ENCODE results near the gene SLC49A3.
A peak's percentile ranks its signal among the peaks of the same experiment; 100 is the strongest.
"Not testable (repeated sequence)": the region's sequence is repeated elsewhere in the genome, so short reads cannot be mapped to it uniquely, and the experiment has no call there.

SLC49A3 gene

DNA sequence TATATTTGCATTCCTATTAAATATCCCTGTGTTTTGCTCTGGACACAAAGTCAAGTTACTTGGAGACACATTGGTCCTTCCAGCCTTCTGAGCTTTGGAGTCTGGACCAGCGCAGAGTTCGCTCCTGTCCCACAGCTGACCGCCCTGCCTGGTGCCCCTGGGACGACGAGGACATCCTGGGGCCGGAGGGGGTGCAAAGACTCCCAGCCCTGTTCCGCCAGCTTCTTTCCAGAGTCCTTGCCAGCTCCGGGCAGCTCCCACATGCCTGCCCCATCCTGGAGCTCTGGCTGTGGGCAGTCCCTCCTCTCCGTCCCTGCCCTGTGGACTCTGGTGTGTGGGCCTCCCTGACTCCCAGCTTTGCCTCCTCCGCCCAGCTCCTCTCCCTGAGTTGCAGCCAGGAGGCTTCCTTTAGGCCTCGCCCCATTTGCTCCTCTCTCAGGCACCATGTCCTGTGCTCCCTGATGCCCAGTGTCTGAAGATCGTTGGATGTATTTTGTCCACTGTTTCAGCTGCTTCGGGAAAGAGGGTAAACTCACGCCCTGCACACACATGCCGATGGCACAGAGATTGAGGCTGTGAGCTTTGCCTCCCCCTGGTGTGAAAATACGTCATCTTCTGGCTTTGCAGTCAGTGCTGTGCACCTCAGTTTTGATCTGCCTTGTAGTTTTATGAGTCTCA is 11.8 kb upstream of the SLC49A3 start:
- no peak for DNase-seq

DNA sequence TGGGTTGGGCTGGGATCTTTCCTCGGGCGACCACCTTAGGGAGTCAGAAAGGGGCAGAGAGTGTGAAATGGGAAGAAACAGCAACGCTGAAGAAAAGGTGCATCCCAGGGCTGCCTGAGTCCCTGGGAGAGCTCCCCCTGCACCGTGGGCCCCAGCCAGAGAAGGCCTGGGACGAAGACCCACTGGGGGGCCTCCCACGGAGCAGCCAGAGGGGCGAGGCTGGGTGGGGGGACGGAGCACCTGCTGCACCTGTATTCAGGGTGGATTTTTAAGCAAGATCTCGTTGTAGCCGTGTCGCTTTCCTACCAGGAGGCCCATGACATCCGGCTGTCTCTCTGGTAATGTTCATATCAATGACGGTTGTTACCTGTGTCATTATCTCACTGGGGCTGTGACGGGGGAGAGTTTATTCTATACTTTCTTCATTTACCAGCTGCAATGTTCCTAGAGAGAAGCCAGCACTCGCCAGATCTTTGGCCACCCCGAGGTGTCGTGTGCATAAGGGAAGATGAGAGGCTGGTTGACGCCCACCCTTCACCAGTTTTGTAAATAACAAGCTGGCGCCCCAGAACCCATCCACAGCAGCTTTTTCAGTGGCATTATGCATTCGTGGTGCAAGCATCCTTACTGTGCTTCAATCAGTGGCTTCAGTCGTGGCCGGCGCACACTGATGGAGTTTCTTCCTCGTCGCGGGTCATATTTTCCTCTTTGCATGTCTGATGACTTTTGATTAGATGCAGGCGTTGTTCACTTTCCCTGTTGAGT is 11.0 kb upstream of the SLC49A3 start:
- DNase-seq, result no peak

GRCh38 chr4:694341-694940 is 5.5 kb upstream of the SLC49A3 start:
- not testable (repeated sequence) for DNase-seq

DNA sequence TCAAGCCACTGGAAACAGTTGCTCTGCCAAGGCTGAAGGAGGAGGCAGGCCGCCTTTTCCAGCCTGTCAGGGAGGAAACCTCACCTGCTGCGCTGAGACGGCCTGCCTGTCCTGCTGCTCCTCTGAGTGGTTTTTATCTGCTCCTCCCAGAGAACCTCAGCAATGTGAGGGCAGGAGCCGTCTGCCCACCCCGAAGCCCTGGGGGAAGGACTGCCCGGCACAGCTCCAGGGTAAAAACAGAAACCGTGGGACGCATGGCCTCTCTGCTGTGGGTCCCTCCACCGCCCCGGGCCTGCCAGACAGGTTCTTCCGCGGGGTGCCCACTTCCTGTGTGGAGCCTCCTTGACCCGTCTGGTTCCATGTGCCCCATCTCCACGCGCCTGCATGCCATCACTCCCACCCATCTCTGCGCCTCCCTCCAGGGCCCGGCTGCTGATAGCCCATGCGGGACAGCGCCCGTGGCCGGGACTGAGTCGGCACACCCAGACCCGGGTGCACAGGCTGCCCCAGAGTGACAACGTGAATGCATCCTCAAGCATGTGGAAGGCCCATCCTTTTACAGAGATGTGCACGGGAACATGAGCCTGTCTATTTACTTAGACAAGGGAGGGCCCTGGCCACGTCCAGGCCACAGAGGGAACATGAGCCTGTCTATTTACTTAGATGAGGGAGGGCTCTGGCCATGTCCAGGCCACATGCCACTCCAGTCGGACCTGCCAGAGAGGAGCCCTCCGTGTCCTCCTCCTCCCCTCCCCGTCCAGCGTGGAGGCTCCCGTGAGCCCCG is 4.0 kb upstream of the SLC49A3 start:
- DNase-seq, result no peak

DNA sequence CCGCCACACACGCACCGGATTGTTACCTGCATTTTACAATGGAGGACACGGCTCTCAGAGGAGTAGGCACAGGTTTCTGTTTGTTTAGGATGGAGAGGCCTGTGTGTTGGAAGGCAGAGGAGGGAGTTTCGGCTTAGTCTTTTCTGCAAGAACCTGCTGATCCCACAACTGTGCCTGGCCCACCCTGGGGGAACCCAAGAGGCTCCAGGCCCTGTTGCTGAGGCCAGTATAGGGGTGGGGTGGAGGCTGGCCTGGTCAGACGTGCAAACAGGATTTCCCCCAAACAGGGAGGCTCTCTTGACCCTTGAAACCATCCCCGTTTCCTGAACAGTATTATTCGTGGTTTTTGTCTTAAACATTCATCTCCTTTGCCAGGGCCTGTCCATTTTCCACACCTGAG is 772 bp upstream of the SLC49A3 start:
- DNase-seq, result no peak

GRCh38 chr4:687971-688853 is 739 bp downstream of the SLC49A3 start:
- DNase-seq, result no peak

DNA sequence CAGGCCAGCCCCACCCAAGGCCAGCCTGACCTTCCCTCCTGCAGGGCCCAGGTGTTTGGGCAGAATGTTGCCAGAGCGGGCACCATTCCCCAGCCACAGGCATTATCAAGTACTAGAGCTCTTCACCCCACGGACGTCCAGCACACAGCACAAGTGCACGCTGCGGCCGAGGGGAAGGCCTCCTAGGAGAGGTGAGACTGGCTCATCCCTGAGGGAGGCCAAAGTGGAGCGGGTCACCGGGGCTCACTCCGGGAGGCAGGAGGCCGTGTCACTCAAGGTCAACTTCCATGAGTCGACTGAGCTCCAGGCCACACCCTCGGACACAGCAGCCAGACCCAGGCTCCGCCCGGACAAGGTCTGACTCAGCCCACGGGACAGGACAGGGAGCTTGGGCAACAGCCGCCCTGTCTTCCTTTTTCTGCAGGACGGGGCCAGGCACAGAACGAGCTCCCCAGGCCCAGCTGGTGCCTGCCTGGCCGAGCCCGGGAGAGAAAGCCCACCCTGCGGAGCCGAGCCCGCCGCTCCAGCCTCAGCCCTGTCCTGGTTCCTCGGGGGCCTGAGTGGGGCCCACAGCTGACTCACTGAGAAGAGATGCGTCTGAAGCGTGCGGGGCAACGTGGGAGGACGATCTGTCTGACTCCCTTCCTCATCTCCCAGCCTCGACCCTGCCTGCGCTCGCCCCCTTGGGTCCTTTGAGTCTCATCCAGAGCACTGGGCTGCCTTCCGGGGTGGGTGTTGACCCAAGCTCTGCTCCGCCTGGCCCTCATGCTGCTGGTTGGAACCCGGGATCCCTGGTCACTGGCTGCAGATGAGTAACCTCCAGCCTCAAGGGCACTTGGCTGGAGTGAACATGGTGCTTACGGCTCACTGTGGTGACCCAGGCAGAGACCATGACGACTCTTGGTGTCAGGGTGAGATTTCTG is 1.6 kb downstream of the SLC49A3 start:
- DNase-seq, result peak in 1 of 2 experiments; percentile 17

- DNase-seq, result peak in 1 of 2 experiments; percentile 17
Measured at GRCh38 chr4:686413-687040, 2.4 kb downstream of the SLC49A3 start.

- no peak for DNase-seq
Measured at GRCh38 chr4:685679-686412, 3.1 kb downstream of the SLC49A3 start.

- no peak for DNase-seq
Measured at GRCh38 chr4:684623-685327, 4.2 kb downstream of the SLC49A3 start.

DNA sequence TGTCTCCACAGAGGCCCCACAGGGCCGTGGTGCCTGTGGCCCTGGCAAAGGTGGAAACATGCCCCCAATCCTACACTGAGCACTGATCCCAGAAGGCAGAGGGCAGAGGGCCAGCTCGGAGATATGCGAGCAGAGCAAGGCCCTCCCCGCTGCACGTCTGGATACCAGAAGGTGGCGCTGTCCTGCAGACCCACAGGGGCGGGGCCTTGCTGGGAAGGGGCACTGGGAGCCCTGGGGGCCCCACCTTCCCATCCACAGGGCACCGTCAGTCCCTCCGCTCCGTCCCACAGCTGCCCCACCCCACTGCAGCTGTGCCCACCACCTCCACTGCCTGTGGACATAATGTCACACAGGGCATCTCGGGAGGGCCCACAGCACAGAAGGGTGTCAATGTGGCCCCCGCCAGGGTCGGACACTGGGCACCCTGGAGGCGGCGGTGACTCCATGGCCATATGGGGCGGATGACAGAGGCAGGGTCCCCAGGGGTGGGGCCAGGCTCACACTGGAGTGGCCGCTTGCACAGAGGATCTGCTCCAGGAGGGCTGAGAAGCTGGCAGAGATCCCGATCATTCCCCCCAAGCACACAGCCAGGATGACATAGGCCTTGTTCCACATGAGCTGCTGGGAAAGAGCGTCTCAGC is 4.8 kb downstream of the SLC49A3 start:
- DNase-seq, result peak; percentile 52 to 65

DNA sequence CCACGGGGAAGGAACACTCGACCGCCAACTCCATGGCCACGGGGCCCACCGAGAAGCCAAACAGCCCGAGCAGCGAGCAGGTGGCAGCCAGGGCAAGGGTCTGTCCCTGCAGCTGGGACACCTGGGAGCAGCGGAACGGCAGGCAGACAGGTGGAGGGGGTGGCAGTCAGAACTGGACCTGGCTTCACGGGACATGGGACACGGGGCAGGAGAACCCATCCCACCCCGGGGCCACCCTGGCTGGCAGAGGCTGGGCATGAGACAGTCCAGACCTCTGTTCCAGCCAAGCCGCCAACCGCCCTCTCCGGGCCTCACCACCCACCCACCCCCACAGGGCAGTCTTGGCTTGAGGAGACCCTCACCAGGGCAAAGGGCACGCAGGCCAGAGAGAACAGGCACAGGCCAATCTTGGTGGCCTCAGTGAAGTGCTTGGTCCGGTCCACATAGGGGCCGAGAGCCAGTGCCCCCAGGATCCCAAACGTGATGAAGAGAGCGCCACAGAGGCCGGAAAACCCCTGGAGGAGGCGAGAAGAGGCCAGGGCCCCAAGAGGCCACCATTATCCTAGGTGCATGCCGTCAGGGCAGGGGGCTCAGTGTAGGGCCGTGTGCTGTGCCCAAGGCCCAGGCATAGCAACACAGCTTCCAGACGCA is 5.6 kb downstream of the SLC49A3 start:
- DNase-seq, result peak in 1 of 2 experiments; percentile 18

- peak in 1 of 2 experiments; percentile 18 for DNase-seq
Measured at GRCh38 chr4:682490-683172, 6.3 kb downstream of the SLC49A3 start.

DNA sequence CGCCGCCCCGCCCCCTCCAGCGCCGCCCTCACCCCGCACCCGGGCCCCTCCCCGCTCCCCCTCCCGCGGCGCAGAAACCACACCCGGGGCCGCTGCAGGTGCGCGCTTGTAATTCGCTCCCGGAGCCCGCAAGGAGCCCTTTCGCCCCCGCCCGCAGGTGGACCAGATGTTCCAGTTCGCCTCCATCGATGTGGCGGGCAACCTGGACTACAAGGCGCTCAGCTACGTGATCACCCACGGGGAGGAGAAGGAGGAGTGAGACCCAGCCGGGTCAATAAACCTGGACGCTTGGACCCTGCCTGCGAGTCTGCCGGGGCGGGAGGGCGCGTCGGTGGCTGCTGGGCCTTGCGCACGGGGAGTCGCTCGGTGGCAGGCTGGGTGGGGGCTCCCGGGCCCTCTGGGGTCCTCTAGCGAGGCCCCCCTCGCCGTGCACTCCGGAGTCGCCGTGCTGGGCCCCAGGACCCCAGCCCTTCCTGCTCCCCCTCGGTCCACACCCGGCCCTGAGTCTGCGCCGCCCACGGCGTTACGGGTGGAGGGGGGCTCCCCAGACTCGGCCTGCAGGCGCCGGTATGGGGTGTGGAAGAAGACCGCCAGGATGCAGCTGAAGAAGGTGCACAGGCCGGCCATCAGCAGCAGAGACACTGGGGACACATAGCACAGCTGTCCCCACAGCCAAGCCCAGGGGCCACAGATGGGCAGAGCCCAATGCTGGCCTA is 7.1 kb downstream of the SLC49A3 start:
- DNase-seq, result peak; percentile 50 to 51

GRCh38 chr4:680928-681645 is 7.9 kb downstream of the SLC49A3 start:
- DNase-seq, result peak; percentile 69 to 78

GRCh38 chr4:680551-680927 is 8.4 kb downstream of the SLC49A3 start:
- peak in 1 of 2 experiments; percentile 38 for DNase-seq
